ENCODE data around the gene C21orf91.

Gene C21orf91

GRCh38 chr21:17853393-17854275 is 34.5 kb upstream of the C21orf91 start:
- ChIA-PET POLR2A (no interaction called here), CTCF (interaction anchor here (0.7 to 1.4 kb wide), 2 partner anchors 11 to 20 kb away, joined by 3 to 4 read pairs; no protein-coding TSS in a partner anchor)
- DNase-seq (ENCODE audit: extremely low spot score) = no peak
- TF ChIP-seq CTCF (IDR thresholded peaks at IDR 0.05; ENCODE audit: control extremely low read depth, extremely low read depth, low read depth, missing control alignments) = no peak

- DNase-seq (ENCODE audit: extremely low spot score) = peak; percentile 52
- ChIA-PET CTCF (interaction anchor here (0.8 to 2.3 kb wide), 12 partner anchors 9 to 169 kb away, joined by 3 to 9 read pairs (median 4); no protein-coding TSS in a partner anchor), POLR2A (no interaction called here)
- TF ChIP-seq CTCF (IDR thresholded peaks at IDR 0.05; ENCODE audit: control extremely low read depth, extremely low read depth, low read depth, missing control alignments) = no peak
Measured at GRCh38 chr21:17848228-17848627, 29.1 kb upstream of the C21orf91 start.

- ChIA-PET CTCF (interaction anchor here (1.7 to 2.5 kb wide), 3 partner anchors 10 to 64 kb away, joined by 3 to 10 read pairs (median 6); no protein-coding TSS in a partner anchor), POLR2A (no interaction called here)
- TF ChIP-seq CTCF (IDR thresholded peaks at IDR 0.05; ENCODE audit: control extremely low read depth, extremely low read depth, low read depth, missing control alignments) = no peak
- no peak for DNase-seq (ENCODE audit: extremely low spot score)
Measured at GRCh38 chr21:17841103-17841502, 21.9 kb upstream of the C21orf91 start.

GRCh38 chr21:17834639-17835354 is 15.6 kb upstream of the C21orf91 start:
- POLR2A ChIA-PET = no interaction called here

GRCh38 chr21:17829472-17829871 is 10.3 kb upstream of the C21orf91 start:
- ChIA-PET POLR2A (no interaction called here), CTCF (interaction anchor here (0.9 to 1.7 kb wide), 6 partner anchors 18 to 150 kb away, joined by 3 to 5 read pairs (median 4); no protein-coding TSS in a partner anchor)
- TF ChIP-seq CTCF (IDR thresholded peaks at IDR 0.05; ENCODE audit: control extremely low read depth, extremely low read depth, low read depth, missing control alignments) = no peak
- DNase-seq (ENCODE audit: extremely low spot score) = no peak

More at GRCh38 chr21:17834639-17835354, 15.6 kb upstream of the C21orf91 start:
- no peak for DNase-seq (ENCODE audit: extremely low spot score)
- CTCF ChIA-PET = interaction anchor here (1.5 to 2.0 kb wide), 4 partner anchors 9 to 59 kb away, joined by 3 to 7 read pairs (median 6); no protein-coding TSS in a partner anchor
- no peak for TF ChIP-seq CTCF (IDR thresholded peaks at IDR 0.05; ENCODE audit: control extremely low read depth, extremely low read depth, low read depth, missing control alignments)

- POLR2A ChIA-PET = no interaction called here
- no peak for DNase-seq (ENCODE audit: extremely low spot score)
- CTCF ChIA-PET = interaction anchor here (0.9 kb wide), 1 partner anchor 47 kb away, joined by 3 read pairs; no protein-coding TSS in a partner anchor
- TF ChIP-seq CTCF (IDR thresholded peaks at IDR 0.05; ENCODE audit: control extremely low read depth, extremely low read depth, low read depth, missing control alignments) = no peak
Measured at GRCh38 chr21:17828223-17828622, 9.1 kb upstream of the C21orf91 start.
